Measurements from ENCODE around the gene DCP1B. TPM values are rescaled to one million over a fixed set of nuclear protein-coding genes. Genes with fewer than 3 reads are reported as not detected.

DCP1B gene
- total RNA-seq, 3 donors from 2014 or later = 12.2 to 20.8 (median 18.0) TPM

DNA sequence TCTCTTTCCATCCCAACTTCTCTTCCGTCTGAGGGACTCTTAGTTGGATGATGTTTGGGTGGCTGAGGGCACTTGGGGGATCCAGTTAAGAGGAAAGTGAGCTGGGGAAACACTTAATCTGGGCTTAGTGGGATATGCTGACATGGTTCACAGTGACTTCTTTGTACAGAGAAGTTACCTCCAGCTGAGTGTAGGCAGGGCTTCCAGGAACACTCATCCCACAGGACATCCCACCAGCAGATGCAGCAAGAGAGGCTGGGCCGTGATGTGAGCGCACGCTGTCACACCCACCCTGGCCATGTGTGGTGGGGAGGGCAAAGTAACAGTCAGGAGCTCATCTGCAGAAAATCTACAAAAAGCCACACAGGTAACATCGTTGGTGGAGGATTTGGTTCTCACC is 85.0 kb downstream of the DCP1B start:
- intact Hi-C loops (cut with DNase I; ENCODE audit: low total_unique reads) = loop anchor here (5.0 kb wide), 1 partner anchor 727 kb away; no protein-coding TSS in a partner anchor
- Histone ChIP-seq H3K36me3 (no peaks in the 10 kb centered on the region), H3K4me3 (no peak overlapping the region), H3K9me3 (no peaks in the 10 kb centered on the region), H3K27ac (no peak overlapping the region), H3K4me1 (no peaks in the 10 kb centered on the region), H3K27me3 (no peaks in the 10 kb centered on the region)
- DNase-seq (ENCODE audit: low spot score in 2 of 2) = no peak
- TF ChIP-seq POLR2AphosphoS5 (IDR thresholded peaks at IDR 0.05) = no peak
- no peak for TF ChIP-seq POLR2A (IDR thresholded peaks at IDR 0.05)
- no peak for TF ChIP-seq CTCF (IDR thresholded peaks at IDR 0.05)

GRCh38 chr12:1918884-1919236 is 85.4 kb downstream of the DCP1B start:
- TF ChIP-seq POLR2AphosphoS5 (IDR thresholded peaks at IDR 0.05) (no peak), CTCF (IDR thresholded peaks at IDR 0.05) (no peak)
- no peak for DNase-seq (ENCODE audit: low spot score in 2 of 2)
- H3K27me3 ChIP-seq = no peaks in the 10 kb centered on the region
- H3K4me1 ChIP-seq = no peaks in the 10 kb centered on the region
- intact Hi-C loops (cut with DNase I; ENCODE audit: low total_unique reads) = loop anchor here (5.0 kb wide), 1 partner anchor 727 kb away; no protein-coding TSS in a partner anchor
- H3K36me3 ChIP-seq = no peaks in the 10 kb centered on the region
- no peak overlapping the region for H3K27ac ChIP-seq
- H3K9me3 ChIP-seq = no peaks in the 10 kb centered on the region
- H3K4me3 ChIP-seq = peak overlapping the region in 2 of 3 donors; percentile 15 to 31

GRCh38 chr12:1918081-1918883 is 86.0 kb downstream of the DCP1B start, which contains the start of gene CACNA2D4:
Gene CACNA2D4 (minus strand): TSS chr12:1918652. CDS start chr12:1918473, 179 bp downstream.
- Histone ChIP-seq H3K4me1 (no peaks in the 10 kb centered on the region), H3K9me3 (no peaks in the 10 kb centered on the region), H3K36me3 (no peaks in the 10 kb centered on the region), H3K4me3 (peak within 1 kb of the TSS; percentile 23 to 31 (median 25)), H3K27me3 (no peaks in the 10 kb centered on the region), H3K27ac (peak within 1 kb of the TSS in 1 of 2 donors; percentile 19)
- TF ChIP-seq CTCF (IDR thresholded peaks at IDR 0.05) = no peak
- no peak for TF ChIP-seq POLR2AphosphoS5 (IDR thresholded peaks at IDR 0.05)
- no peak for TF ChIP-seq POLR2A (IDR thresholded peaks at IDR 0.05)
- no peak for DNase-seq (ENCODE audit: low spot score in 2 of 2)
- intact Hi-C loops (cut with DNase I; ENCODE audit: low total_unique reads) = loop anchor here (5.0 kb wide), 1 partner anchor 726 kb away; no protein-coding TSS in a partner anchor

- Histone ChIP-seq H3K27me3 (no peaks in the 10 kb centered on the region), H3K4me3 (peak overlapping the region; percentile 23 to 31 (median 25)), H3K27ac (no peak overlapping the region), H3K36me3 (no peaks in the 10 kb centered on the region), H3K9me3 (no peaks in the 10 kb centered on the region), H3K4me1 (no peaks in the 10 kb centered on the region)
- DNase-seq (ENCODE audit: low spot score in 2 of 2) = peak in 1 of 2 donors; percentile 9
- no peak for TF ChIP-seq POLR2AphosphoS5 (IDR thresholded peaks at IDR 0.05)
- no peak for TF ChIP-seq CTCF (IDR thresholded peaks at IDR 0.05)
- no peak for TF ChIP-seq POLR2A (IDR thresholded peaks at IDR 0.05)
- intact Hi-C loops (cut with DNase I; ENCODE audit: low total_unique reads) = loop anchor here (5.0 kb wide), 1 partner anchor 725 kb away; no protein-coding TSS in a partner anchor
Observed at GRCh38 chr12:1917172-1918070, 86.8 kb downstream of the DCP1B start.

Data from breast epithelium (tissue), 4 donors.